ENCODE measurements around the gene MLLT3. TPM values are rescaled to one million over a fixed set of nuclear protein-coding genes. Genes with fewer than 3 reads are reported as not detected.

The MLLT3 gene
- total and polyA plus RNA-seq, 9 donors, result 8.7 to 15.4 (median 13.8) TPM

DNA sequence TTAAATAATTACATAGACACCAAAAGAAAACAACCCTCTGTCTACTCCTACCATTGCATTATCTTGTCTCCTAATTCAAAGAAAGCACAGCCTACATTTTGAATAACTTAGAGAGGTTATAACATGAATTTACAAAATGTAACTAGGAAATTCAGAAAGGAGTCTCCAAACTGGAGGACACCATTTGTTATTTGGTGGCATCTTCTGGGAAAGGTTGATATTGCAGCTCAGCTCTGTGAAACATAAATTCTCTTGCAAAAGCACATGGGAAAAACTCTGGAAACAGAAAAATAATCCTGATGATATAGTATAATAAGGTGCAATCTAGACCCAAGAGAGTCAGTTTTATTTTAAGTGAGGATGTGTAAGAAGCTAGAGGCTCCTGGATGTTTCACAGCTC is 215.3 kb downstream of the MLLT3 start:
- DNase-seq, result no peak
- no peaks in the 10 kb centered on the region for H3K36me3 ChIP-seq
- TF ChIP-seq EP300 (IDR thresholded peaks at IDR 0.05), result no peak
- no peak for TF ChIP-seq CTCF (IDR thresholded peaks at IDR 0.05)
- TF ChIP-seq POLR2A (IDR thresholded peaks at IDR 0.05), result no peak
- no peak overlapping the region for H3K27ac ChIP-seq
- H3K9me3 ChIP-seq, result no peaks in the 10 kb centered on the region
- intact Hi-C loops (cut with DNase I), result no loop called here
- H3K4me3 ChIP-seq, result no peak overlapping the region
- H3K4me1 ChIP-seq (ENCODE audit: insufficient read depth), result no peaks in the 10 kb centered on the region
- H3K27me3 ChIP-seq, result no peaks in the 10 kb centered on the region

DNA sequence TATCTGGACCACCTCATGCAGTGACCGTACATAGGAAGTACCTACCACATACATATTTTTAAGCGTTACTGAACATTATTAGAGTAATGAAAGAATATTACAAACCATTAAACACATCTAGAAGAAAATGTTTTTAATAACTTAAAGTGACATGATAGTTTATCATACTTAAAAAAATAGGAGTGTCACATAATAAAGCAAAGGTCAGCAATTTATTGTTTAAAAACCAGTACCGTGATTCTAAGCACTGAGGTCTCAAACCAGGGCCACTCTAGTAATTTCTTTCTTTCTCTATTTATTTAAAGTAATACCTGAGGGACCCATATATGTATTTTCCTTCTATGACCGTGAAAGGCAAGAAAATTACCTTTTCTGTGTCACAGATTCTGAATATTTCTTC is 216.0 kb downstream of the MLLT3 start:
- H3K27me3 ChIP-seq, result no peaks in the 10 kb centered on the region
- DNase-seq, result no peak
- no peak overlapping the region for H3K27ac ChIP-seq
- no peak for TF ChIP-seq POLR2A (IDR thresholded peaks at IDR 0.05)
- no peak for TF ChIP-seq CTCF (IDR thresholded peaks at IDR 0.05)
- no peak for TF ChIP-seq EP300 (IDR thresholded peaks at IDR 0.05)
- 89 to 93% (median 90%) methylated on average over 4 of the region's 4 CpGs for WGBS, 3 donors
- H3K9me3 ChIP-seq, result no peaks in the 10 kb centered on the region
- no peaks in the 10 kb centered on the region for H3K4me1 ChIP-seq (ENCODE audit: insufficient read depth)
- H3K4me3 ChIP-seq, result no peak overlapping the region
- intact Hi-C loops (cut with DNase I), result no loop called here
- H3K36me3 ChIP-seq, result no peaks in the 10 kb centered on the region

DNA sequence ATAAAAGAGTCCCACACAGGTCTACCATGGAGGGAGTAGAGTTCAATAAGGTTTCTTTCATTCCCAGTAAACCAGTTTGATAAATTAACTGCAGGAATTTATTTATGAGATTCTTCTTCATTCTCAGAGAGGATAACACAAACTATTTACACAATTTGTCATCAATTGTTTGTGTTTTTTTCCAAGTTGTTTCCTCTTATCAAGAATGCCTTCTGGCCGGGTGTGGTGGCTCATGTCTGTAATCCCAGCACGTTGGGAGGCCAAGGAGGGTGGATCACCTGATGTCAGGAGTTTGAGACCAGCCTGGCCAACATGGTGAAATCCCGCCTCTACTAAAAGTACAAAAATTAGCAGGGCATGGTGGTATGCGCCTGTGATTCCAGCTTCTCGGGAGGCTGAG is 216.7 kb downstream of the MLLT3 start:
- DNase-seq, result no peak
- TF ChIP-seq EP300 (IDR thresholded peaks at IDR 0.05) (no peak), POLR2A (IDR thresholded peaks at IDR 0.05) (no peak), CTCF (IDR thresholded peaks at IDR 0.05) (no peak)
- no peaks in the 10 kb centered on the region for H3K4me1 ChIP-seq (ENCODE audit: insufficient read depth)
- 88 to 92% (median 90%) methylated on average over 5 of the region's 5 CpGs for WGBS, 3 donors
- intact Hi-C loops (cut with DNase I), result no loop called here
- no peak overlapping the region for H3K4me3 ChIP-seq
- no peaks in the 10 kb centered on the region for H3K27me3 ChIP-seq
- no peaks in the 10 kb centered on the region for H3K9me3 ChIP-seq
- no peak overlapping the region for H3K27ac ChIP-seq
- H3K36me3 ChIP-seq, result no peaks in the 10 kb centered on the region

GRCh38 chr9:20405078-20405477 is 217.2 kb downstream of the MLLT3 start:
- no peak for DNase-seq
- Histone ChIP-seq H3K27ac (no peak overlapping the region), H3K36me3 (no peaks in the 10 kb centered on the region), H3K9me3 (no peaks in the 10 kb centered on the region), H3K4me1 (ENCODE audit: insufficient read depth) (no peaks in the 10 kb centered on the region), H3K4me3 (no peak overlapping the region), H3K27me3 (no peaks in the 10 kb centered on the region)
- TF ChIP-seq EP300 (IDR thresholded peaks at IDR 0.05), result no peak
- TF ChIP-seq CTCF (IDR thresholded peaks at IDR 0.05), result no peak
- no peak for TF ChIP-seq POLR2A (IDR thresholded peaks at IDR 0.05)
- WGBS, 3 donors, result 84 to 92% (median 90%) methylated on average over 1 of the region's 1 CpG
- intact Hi-C loops (cut with DNase I), result no loop called here
